DMS53 treated with DMSO at 0.1 percent for 48 hours (cell line): ENCODE results near the gene DPY19L1.
"Not testable (repeated sequence)": the region's sequence is repeated elsewhere in the genome, so short reads cannot be mapped to it uniquely, and the experiment has no call there.

ENCODE experiments used
- DNase-seq: peaks from one replicate; lab custom pipeline; 2025; ENCODE audit not compliant: unreplicated experiment; lab: John Stamatoyannopoulos, UW

Gene DPY19L1

DNA sequence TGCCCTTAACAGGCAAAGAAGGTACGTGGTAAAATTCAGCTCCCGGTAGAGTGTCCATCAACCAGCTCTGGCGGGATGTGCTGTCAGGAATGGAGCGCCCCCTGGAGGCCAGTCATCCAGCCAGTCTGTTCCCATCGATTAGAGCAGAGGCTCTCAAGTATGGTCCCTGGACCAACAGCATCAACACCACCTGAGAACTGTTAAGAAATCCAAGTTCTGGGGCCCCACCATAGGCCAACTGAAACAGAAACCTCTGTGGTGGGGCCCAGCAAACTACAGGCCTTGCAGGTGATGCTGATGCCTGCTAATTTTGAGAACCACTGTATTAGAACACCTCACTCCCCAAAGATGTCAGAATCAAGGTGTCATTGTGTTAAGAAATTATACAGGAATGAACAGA is 109.2 kb downstream of the DPY19L1 start:
- no peak for DNase-seq

GRCh38 chr7:34920470-34920869 is 116.8 kb downstream of the DPY19L1 start:
- DNase-seq: not testable (repeated sequence)

GRCh38 chr7:34919038-34919437 is 118.2 kb downstream of the DPY19L1 start:
- not testable (repeated sequence) for DNase-seq

DNA sequence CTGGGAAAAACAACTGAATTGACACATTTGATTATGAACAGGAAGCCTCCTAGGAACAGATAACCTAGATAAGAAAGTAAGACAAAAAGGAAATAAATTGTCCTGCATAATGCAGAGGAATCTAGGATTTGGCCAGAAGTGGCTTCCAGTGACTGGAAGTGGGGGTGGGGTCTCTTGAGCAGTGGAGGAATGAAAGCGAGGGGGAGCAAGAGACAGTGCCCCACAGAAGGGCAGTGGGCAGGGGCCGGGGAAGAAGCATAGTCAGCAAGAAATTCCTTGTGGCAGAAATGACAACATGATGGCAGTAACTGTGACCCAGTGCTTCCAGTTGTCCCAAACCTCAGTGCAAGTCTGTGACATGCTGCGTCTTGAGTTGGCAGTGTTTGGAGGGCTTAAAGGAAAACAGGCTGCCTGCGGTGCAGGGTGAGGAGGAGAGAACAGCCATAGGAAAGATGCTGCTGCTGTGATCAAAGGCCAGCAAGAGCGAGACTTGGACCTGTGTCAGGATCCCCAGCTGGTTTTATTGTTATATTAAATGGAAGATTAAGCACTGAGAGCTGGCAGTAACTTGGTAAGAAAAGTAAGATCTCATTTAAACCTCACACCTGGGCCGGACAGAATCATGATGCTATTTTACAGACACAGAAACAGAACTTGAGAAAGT is 119.0 kb downstream of the DPY19L1 start:
- DNase-seq: not testable (repeated sequence)

GRCh38 chr7:34917515-34917914 is 119.8 kb downstream of the DPY19L1 start:
- DNase-seq: not testable (repeated sequence)

DNA sequence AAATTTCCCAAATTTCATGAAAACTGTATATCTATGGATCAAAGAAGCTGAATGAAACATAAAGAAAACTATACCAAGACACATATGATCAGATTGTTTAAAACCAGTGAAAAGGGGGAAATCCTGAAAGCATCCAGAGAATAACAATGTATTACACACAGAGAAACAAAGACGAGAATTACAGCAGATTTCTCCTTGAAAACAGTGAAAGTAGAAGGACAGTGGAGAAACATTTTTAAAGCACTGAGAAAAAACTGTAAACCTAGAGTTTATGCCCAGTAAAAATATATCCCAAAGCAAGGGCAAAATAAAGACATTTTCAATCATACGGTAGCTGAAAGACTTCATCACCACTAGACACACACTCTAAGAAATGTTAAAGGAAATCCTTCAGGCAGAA is 121.0 kb downstream of the DPY19L1 start:
- no peak for DNase-seq

DNA sequence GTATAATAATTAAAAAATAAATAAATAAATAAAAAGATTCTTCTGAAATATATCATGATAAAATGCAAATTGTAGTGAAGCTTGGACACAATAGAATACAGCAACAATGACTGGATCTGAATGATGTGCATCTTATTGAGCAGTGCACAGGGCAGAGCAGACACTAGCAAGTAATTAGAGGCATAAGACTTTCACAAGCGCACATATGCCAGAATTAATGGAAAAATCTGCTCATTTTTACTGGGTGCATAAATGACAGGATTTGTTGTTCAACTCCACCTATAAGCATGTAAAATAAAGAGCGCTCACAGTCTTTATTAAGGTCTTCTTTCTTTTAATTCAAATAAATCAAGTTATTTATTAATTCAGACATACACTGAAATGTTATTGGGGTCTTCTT is 125.0 kb downstream of the DPY19L1 start:
- DNase-seq: no peak

- not testable (repeated sequence) for DNase-seq
Observed at GRCh38 chr7:34906266-34906850, 130.9 kb downstream of the DPY19L1 start.

- DNase-seq: no peak
Observed at GRCh38 chr7:34904987-34905386, 132.3 kb downstream of the DPY19L1 start.

DNA sequence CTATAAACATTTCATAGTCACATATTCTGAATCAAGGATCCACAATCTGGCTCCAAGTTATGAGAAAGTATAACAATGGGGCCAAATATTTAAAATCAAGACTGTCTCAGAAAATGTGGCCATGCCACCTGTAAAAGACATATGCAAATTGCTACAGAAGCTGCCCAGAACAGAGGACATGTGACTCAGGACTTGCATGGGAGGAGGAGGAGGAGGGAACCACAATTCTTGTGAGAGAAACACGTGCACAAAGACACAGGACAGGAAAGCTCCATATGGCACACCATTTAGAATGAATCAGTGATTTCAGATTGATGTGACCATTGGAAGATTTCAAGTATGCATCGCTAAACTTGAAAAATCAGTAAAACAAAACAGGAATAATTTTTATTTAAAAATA is 133.4 kb downstream of the DPY19L1 start:
- DNase-seq: not testable (repeated sequence)

GRCh38 chr7:34902182-34902581 is 135.1 kb downstream of the DPY19L1 start:
- DNase-seq: no peak

- no peak for DNase-seq
Observed at GRCh38 chr7:34900891-34901513, 136.3 kb downstream of the DPY19L1 start.

DNA sequence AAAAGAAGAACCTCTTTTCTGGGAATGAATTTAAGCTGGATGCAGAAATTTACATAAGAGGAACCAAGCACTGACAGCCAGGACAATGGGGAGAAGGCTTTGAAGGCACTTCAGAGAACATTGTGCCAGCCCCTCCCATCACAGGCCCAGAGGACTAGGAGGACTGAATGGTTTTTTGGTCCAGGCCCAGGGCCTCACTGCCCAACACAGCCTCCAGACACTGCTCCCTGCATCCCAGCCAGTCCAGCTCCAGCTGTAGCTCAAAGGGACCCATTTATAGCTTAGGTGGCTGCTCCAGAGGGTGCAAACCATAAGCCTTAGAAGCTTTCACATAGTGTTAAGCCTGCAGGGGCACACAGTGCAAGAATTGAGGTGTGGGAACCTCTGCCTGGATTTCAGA is 142.1 kb downstream of the DPY19L1 start:
- no peak for DNase-seq

DNA sequence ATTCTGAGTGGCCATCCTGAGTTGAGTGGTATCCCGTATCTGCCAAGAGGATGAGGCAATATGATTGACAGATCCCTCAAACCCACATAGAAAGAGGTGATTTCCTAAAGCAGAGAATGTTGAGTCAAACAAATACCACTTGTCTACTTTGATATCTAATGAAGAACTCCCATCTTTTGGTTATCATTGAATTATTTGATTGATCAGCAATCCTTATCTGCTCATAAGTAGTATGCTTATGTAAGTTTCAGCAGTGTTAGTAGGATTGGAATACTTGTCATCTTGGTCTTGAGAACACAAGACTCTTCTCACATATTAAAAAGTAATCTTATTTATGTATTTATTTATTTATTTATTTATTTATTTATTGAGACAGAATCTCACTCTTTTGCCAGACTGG is 147.3 kb downstream of the DPY19L1 start:
- DNase-seq: no peak

DNA sequence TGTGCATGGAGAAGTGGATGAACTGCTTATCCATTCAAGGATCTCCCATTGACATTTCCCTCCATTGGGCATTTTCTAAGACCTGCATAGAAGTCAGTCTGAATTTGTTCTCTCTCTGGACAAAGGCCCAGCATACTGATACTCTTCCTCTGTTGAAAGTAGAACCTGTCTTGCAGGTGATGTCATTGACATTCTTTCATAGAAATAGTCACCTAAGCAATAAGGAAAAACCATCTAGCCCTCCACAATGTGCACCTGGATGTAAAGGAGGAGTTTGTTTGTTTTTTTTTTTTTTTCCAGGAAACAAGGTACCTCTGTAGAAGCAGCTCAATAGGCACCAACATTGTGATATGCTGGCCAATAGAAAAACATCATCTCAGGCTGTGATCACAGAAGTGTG is 150.4 kb downstream of the DPY19L1 start:
- DNase-seq: peak; percentile 90

DNA sequence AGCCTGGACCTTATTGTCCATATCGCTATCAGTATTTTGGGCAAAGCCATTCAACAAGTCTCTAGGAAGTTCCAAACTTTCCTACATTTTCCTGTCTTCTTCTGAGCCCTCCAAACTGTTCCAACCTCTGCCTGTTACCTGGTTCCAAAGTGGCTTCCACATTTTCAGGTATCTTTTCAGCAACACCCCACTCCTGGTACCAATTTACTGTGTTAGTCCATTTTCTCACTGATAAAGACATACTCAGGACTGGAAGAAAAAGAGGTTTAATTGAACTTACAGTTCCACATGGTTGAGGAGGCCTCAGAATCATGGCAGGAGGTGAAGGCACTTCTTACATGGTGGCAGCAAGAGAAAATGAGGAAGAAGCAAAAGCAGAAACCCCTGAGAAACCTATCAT is 153.4 kb downstream of the DPY19L1 start:
- not testable (repeated sequence) for DNase-seq

GRCh38 chr7:34879871-34880270 is 157.4 kb downstream of the DPY19L1 start:
- DNase-seq: no peak

DNA sequence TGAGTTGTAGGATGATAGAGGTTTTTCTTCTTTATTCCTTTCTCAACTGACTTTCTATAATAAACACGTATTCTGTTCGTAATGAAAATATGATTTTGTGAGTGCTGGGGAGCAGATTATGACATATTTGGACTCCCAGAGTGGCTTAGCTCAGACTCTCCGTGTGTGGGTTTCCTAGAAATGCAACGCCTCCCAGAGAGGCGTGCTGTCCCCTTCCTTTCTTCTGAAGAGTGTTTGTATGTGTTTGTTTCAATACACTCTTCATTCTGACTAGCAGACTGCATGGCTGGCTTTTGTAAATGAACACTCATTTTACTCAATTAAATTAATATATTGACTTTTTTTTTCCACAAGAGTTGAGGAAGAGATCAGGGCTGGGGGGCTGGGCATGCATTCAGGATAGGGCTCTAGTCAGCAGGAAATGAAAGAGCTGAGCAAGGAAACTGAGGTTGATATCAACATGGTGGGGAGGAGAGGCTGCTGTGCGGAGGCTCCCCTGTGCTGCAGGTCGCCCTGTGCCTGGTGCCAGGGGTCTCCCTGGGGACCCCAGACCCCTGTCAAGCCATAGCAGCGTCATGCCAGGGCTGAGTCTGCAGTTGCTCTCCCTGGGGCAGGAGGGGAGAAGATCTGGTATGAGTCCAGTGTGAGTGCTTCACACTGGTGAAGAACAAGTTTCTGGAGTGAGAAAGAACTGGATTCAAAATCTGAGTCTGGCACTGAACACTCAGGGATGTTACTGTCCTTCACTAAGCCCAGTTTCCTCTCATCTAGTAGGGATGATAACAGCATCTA is 158.1 kb downstream of the DPY19L1 start:
- DNase-seq: not testable (repeated sequence)
